ENCODE results near the gene UGT1A7.

GRCh38 chr2:233754872-233755611, 73.3 kb downstream of the UGT1A7 start:
- TF ChIP-seq POLR2A (IDR thresholded peaks at IDR 0.05) (no peak), CTCF (IDR thresholded peaks at IDR 0.05) (no peak)

All from adrenal gland (tissue), 5 donors.